GM18868 (cell line): ENCODE results near the gene COL23A1.
"Not testable (repeated sequence)": the region's sequence is repeated elsewhere in the genome, so short reads cannot be mapped to it uniquely, and the experiment has no call there.

ENCODE experiments used
- ATAC-seq: cut with Tn5 transposase; IDR thresholded peaks from one replicate; pipeline ENCODE4 v1.9.1; 2021; ENCODE audit warnings: mild to moderate bottlenecking, moderate library complexity; ENCODE audit not compliant: unreplicated experiment

Gene COL23A1

GRCh38 chr5:178511172-178511571 is 79.0 kb downstream of the COL23A1 start:
- ATAC-seq: no peak

GRCh38 chr5:178509491-178510057 is 80.6 kb downstream of the COL23A1 start:
- ATAC-seq: no peak

DNA sequence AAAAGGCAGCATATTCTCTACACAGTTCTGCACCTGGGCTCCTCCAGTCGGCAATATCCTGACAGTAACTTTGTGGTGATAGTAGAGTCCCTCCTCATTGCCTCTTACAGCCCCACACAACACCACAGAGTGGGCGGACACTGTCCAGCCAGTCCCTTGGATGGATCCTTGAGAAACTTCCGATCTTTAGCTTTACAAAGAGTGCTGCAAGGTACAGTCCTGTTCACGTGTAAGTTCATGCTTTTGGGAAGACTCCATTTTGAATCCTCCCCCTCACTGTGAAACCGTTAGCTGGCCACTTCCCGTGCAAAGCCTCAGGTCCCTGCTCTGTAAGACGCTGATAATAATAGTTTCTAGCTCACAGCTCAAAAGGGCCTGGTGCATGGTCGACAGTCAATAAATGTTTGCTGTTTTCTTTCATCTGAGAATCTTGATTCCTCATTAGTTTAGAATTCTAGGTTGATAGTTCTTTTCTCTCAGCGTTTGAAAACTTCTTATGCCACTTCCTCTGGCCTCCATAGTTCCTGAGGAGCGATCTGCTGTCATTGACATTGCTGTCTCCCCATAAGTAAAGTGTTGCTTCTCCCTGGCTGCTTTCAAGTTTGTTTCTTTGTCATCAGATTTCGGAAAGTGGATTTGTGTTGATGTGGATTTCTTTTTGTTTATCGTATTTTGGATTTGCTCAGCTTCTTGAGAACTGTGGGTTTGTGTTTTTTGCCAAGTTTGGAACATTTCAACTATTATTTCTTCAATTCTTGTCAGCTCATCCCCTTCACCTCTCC is 82.9 kb downstream of the COL23A1 start:
- no peak for ATAC-seq

- no peak for ATAC-seq
These were observed 84.4 kb downstream of the COL23A1 start for GRCh38 chr5:178505639-178506407.

- ATAC-seq: no peak
These were observed 85.7 kb downstream of the COL23A1 start for GRCh38 chr5:178504340-178504960.

DNA sequence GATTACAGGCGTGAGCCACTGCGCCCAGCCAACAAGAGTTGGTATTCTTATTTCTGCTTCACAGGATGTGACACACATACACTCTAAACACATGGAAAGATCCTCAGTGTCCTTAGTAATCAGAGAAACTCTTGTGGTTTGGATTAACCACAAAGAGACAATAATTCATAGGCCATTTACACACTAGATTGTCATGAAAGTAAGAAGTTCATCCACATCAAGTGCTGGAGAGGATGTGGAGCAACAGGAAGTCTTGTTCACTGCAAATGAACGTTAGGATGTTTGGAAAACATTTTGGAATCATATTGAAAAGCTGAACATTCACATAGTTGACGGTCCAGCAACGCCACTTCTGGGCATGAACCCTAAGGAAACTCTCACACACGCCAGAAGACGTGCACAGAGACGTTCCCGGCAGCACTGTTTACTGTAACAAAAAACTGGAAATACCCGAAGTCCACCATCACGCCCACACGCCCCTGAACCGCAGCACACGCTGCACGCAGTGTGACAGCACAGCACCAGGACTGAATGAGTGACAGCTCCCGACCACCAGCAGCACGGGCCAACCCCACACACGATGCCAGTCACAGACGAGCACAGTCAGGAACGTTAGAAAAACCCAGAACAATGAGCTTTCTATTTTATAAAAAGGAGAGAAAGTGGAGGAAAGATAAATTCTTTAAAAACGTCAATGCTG is 87.6 kb downstream of the COL23A1 start:
- no peak for ATAC-seq

GRCh38 chr5:178499352-178499751 is 90.8 kb downstream of the COL23A1 start:
- ATAC-seq: no peak

DNA sequence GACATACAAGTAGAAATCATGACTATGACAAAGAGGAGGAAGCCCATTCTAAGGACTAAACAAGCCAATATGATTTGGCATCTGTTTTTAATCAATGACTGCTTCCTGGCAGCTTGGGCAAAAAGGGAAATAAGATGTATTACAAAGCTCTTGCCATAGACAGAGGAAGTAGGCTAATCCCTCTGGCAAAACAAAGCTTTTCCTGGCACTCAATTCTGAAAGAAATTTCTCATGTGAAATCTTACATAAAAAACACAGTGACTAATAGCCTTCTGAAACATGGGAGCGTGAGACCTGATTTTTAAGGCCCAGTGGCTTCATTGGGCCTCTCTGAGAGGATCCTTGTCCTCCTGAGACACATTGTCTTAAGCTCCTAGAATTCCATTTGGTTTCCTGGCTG is 93.6 kb downstream of the COL23A1 start:
- no peak for ATAC-seq

GRCh38 chr5:178496214-178496613 is 94.0 kb downstream of the COL23A1 start:
- ATAC-seq: no peak

- no peak for ATAC-seq
These were observed 94.5 kb downstream of the COL23A1 start for GRCh38 chr5:178495706-178496105.

DNA sequence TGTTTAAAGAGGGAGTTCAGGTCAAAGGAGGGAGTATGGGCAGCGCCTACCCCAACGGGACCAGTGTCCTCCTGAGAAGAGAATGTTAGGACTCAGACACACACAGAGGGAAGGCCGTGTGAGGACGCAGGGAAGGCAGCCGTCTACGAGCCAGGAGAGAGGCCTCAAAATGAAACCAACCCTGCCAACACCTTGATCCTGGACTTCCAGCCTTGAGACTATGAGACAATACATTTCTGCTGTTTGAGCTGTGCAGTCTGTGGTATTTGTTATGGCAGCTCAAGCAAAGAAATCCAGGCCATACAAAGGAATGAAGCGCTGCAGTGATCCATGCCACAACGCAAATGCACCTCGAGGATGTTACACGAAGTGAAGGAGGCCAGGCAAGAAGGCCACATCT is 97.9 kb downstream of the COL23A1 start:
- ATAC-seq: no peak

GRCh38 chr5:178490935-178491652 is 99.1 kb downstream of the COL23A1 start:
- ATAC-seq: no peak

DNA sequence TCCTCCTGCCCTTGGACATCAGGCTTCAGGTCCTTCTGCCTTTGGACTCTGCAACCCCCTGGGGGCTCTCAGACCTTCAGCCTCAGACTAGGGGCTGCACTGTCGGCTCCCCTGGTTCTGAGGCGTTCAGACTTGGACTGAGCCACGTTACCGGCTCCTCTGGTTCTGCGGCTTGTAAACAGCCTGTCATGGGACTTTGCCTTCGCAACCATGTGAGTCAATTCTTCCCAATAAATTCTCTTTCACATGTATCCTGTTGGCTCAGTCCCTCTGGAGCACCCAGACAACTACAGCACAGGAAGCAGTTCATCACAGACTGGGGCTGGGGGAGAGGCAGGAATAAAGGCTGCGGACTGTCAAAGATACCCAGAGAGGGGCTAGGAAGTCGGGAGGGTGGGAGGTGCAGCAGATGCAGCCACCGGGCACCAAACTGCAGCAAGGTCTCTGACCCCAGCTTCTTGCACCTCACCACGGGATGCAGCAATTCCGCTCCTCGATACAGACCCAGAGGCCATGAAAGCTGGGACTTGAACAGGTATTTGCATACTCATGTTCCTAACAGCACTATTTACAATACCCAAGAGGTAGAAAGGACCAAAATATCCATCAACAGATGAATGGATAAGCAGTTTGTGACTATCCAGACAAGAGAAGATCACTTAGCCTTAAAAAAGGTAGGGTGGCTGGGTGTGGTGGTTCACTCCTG is 100.8 kb downstream of the COL23A1 start:
- ATAC-seq: no peak

DNA sequence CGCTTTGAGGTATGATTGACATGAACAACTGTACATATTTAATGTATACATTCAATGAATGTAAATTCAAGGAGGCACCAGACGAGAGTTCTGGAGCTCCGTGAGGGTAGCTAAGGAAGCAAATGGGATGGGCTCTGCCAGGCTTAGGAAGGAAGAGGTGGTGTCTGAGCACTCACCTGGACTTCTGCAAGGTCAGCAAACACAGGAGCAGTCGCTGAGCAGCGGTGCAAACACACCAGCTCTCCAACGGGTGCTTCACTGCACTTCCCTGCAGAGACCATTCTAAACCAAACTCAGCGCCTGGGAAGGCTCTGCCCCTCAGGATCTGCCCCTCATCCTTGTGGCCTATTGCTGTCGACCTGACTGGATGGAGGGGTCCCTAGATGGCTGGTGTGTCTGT is 101.5 kb downstream of the COL23A1 start:
- no peak for ATAC-seq

GRCh38 chr5:178487911-178488600 is 102.1 kb downstream of the COL23A1 start:
- ATAC-seq: no peak

- not testable (repeated sequence) for ATAC-seq
These were observed 103.2 kb downstream of the COL23A1 start for GRCh38 chr5:178486878-178487512.

GRCh38 chr5:178486239-178486641 is 104.0 kb downstream of the COL23A1 start:
- ATAC-seq: no peak

GRCh38 chr5:178483620-178484019 is 106.6 kb downstream of the COL23A1 start:
- no peak for ATAC-seq

- no peak for ATAC-seq
These were observed 110.9 kb downstream of the COL23A1 start for GRCh38 chr5:178479261-178479660.
